Breast epithelium (tissue), 3 donors: ENCODE data around the gene TXNRD1.

Source experiments
- CTCF ChIP-seq, 3 donors: fragments of 450-650 bp; IDR thresholded peaks; one replicate each; pipeline ENCODE4 v1.5.1; 2016 to 2017; ENCODE audit warnings: antibody characterized with exemption in 3 of 3, mild to moderate bottlenecking in 3 of 3, moderate library complexity in 3 of 3
- POLR2AphosphoS5 ChIP-seq, 3 donors: sonication (generic); formaldehyde crosslinking; IDR thresholded peaks; one replicate each; pipeline ENCODE4 v1.6.1; 2017; ENCODE audit warnings: antibody characterized with exemption in 3 of 3

GRCh38 chr12:104359216-104359615 is 143.6 kb downstream of the TXNRD1 start:
- TF ChIP-seq CTCF (IDR thresholded peaks at IDR 0.05): no peak
- TF ChIP-seq POLR2AphosphoS5 (IDR thresholded peaks at IDR 0.05): no peak
